ENCODE measurements around the gene GAS6.

DNA sequence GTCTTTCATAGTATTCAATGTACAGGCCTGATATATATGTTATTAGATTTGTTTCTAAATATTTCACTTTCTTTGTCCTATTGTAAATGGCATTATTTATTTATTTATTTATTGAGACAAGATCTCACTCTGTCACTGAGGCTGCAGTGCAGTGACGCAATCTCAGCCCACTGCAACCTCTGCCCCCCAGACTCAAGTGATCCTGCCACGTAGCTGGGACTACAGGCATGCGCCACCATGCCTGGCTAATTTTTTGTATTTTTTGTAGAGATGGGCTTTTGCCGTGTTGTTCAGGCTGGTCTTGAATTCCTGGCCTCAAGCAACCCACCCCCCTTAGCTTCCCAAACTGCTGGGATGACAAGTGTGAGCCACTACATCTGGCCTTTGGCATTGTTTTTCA lies 5.4 kb upstream of the GAS6 start:
- TF ChIP-seq TCF7L2 (IDR thresholded peaks at IDR 0.05; ENCODE audit: borderline replicate concordance, low read depth, low read length) (no peak), ZBTB48 (tag by site-specific recombination; IDR thresholded peaks at IDR 0.05) (no peak), ZIC2 (tag by site-specific recombination; IDR thresholded peaks at IDR 0.05) (no peak)
- TF ChIP-seq, protein P1, sequence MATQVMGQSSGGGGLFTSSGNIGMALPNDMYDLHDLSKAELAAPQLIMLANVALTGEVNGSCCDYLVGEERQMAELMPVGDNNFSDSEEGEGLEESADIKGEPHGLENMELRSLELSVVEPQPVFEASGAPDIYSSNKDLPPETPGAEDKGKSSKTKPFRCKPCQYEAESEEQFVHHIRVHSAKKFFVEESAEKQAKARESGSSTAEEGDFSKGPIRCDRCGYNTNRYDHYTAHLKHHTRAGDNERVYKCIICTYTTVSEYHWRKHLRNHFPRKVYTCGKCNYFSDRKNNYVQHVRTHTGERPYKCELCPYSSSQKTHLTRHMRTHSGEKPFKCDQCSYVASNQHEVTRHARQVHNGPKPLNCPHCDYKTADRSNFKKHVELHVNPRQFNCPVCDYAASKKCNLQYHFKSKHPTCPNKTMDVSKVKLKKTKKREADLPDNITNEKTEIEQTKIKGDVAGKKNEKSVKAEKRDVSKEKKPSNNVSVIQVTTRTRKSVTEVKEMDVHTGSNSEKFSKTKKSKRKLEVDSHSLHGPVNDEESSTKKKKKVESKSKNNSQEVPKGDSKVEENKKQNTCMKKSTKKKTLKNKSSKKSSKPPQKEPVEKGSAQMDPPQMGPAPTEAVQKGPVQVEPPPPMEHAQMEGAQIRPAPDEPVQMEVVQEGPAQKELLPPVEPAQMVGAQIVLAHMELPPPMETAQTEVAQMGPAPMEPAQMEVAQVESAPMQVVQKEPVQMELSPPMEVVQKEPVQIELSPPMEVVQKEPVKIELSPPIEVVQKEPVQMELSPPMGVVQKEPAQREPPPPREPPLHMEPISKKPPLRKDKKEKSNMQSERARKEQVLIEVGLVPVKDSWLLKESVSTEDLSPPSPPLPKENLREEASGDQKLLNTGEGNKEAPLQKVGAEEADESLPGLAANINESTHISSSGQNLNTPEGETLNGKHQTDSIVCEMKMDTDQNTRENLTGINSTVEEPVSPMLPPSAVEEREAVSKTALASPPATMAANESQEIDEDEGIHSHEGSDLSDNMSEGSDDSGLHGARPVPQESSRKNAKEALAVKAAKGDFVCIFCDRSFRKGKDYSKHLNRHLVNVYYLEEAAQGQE (tag by site-specific recombination; IDR thresholded peaks at IDR 0.05) = no peak
- TF ChIP-seq, protein P2, sequence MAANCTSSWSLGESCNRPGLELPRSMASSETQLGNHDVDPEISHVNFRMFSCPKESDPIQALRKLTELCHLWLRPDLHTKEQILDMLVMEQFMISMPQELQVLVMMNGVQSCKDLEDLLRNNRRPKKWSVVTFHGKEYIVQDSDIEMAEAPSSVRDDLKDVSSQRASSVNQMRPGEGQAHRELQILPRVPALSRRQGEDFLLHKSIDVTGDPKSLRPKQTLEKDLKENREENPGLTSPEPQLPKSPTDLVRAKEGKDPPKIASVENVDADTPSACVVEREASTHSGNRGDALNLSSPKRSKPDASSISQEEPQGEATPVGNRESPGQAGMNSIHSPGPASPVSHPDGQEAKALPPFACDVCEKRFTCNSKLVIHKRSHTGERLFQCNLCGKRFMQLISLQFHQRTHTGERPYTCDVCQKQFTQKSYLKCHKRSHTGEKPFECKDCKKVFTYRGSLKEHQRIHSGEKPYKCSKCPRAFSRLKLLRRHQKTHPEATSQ (tag by site-specific recombination; IDR thresholded peaks at IDR 0.05) = no peak
- TF ChIP-seq, protein P3, sequence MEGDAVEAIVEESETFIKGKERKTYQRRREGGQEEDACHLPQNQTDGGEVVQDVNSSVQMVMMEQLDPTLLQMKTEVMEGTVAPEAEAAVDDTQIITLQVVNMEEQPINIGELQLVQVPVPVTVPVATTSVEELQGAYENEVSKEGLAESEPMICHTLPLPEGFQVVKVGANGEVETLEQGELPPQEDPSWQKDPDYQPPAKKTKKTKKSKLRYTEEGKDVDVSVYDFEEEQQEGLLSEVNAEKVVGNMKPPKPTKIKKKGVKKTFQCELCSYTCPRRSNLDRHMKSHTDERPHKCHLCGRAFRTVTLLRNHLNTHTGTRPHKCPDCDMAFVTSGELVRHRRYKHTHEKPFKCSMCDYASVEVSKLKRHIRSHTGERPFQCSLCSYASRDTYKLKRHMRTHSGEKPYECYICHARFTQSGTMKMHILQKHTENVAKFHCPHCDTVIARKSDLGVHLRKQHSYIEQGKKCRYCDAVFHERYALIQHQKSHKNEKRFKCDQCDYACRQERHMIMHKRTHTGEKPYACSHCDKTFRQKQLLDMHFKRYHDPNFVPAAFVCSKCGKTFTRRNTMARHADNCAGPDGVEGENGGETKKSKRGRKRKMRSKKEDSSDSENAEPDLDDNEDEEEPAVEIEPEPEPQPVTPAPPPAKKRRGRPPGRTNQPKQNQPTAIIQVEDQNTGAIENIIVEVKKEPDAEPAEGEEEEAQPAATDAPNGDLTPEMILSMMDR (tag by site-specific recombination; IDR thresholded peaks at IDR 0.05) = no peak
- TF ChIP-seq, protein P4, sequence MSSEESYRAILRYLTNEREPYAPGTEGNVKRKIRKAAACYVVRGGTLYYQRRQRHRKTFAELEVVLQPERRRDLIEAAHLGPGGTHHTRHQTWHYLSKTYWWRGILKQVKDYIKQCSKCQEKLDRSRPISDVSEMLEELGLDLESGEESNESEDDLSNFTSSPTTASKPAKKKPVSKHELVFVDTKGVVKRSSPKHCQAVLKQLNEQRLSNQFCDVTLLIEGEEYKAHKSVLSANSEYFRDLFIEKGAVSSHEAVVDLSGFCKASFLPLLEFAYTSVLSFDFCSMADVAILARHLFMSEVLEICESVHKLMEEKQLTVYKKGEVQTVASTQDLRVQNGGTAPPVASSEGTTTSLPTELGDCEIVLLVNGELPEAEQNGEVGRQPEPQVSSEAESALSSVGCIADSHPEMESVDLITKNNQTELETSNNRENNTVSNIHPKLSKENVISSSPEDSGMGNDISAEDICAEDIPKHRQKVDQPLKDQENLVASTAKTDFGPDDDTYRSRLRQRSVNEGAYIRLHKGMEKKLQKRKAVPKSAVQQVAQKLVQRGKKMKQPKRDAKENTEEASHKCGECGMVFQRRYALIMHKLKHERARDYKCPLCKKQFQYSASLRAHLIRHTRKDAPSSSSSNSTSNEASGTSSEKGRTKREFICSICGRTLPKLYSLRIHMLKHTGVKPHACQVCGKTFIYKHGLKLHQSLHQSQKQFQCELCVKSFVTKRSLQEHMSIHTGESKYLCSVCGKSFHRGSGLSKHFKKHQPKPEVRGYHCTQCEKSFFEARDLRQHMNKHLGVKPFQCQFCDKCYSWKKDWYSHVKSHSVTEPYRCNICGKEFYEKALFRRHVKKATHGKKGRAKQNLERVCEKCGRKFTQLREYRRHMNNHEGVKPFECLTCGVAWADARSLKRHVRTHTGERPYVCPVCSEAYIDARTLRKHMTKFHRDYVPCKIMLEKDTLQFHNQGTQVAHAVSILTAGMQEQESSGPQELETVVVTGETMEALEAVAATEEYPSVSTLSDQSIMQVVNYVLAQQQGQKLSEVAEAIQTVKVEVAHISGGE (tag by site-specific recombination; conservative IDR thresholded peaks at IDR 0.05; ENCODE audit: low read depth) = no peak

Measured in HEK293 (cell line).